Measurements from ENCODE around the gene UBR7. TPM values are rescaled to one million over a fixed set of nuclear protein-coding genes. Genes with fewer than 3 reads are reported as not detected.
"Not testable (repeated sequence)": the region's sequence is repeated elsewhere in the genome, so short reads cannot be mapped to it uniquely, and the experiment has no call there.

Gene UBR7
- total RNA-seq, 1 experiment from 2014 or later = 23.9 TPM

- H3K9ac ChIP-seq (ENCODE audit: low read length); intact Hi-C loops (cut with micrococcal nuclease); DNase-seq (ENCODE audit: low read depth, low spot score); H3K4me2 ChIP-seq (ENCODE audit: low read length); H3K9me2 ChIP-seq (ENCODE audit: insufficient read depth); H3K4me1 ChIP-seq (ENCODE audit: control insufficient read depth in 1 of 2, insufficient read depth in 2 of 2, low read length in 2 of 2); H3K79me2 ChIP-seq (ENCODE audit: insufficient read depth, low read length); H3K27ac ChIP-seq (ENCODE audit: low read depth, low read length); H3K9me3 ChIP-seq (ENCODE audit: control insufficient read depth in 1 of 2, insufficient read depth in 1 of 2, low read depth in 1 of 2, low read length in 2 of 2); H3K4me3 ChIP-seq (replicated peaks in 1 of 2; ENCODE audit: low read depth in 1 of 2, low read length in 2 of 2); RAD21 ChIA-PET (ENCODE audit: low non-redundant PET in 1 of 2, low total read pairs in 2 of 2, uncharacterized antibody in 2 of 2, unreplicated experiment in 2 of 2); H4K20me1 ChIP-seq (ENCODE audit: insufficient read depth); ATAC-seq; BruUV-seq (replicated peaks); H2AFZ ChIP-seq (ENCODE audit: low read depth, low read length, poor library complexity, severe bottlenecking); H3K36me3 ChIP-seq (ENCODE audit: control insufficient read depth in 1 of 2, insufficient read depth in 2 of 2, low read length in 2 of 2); H3K27me3 ChIP-seq (ENCODE audit: insufficient read depth, low read length): not testable (repeated sequence)
- POLR2A ChIA-PET = interaction anchor here (0.6 to 1.5 kb wide), 3 partner anchors 9 to 467 kb away, joined by 4 to 6 read pairs (median 5); no protein-coding TSS in a partner anchor
- CTCF ChIA-PET = interaction anchor here (1.2 to 1.4 kb wide), 2 partner anchors 8 to 10 kb away, joined by 4 to 5 read pairs; no protein-coding TSS in a partner anchor
Observed at GRCh38 chr14:93169619-93170018, 37.4 kb upstream of the UBR7 start.

- H3K9ac ChIP-seq (ENCODE audit: low read length); H3K9me3 ChIP-seq (ENCODE audit: control insufficient read depth in 1 of 2, insufficient read depth in 1 of 2, low read depth in 1 of 2, low read length in 2 of 2); H4K20me1 ChIP-seq (ENCODE audit: insufficient read depth); H3K4me3 ChIP-seq (replicated peaks in 1 of 2; ENCODE audit: low read depth in 1 of 2, low read length in 2 of 2); H3K36me3 ChIP-seq (ENCODE audit: control insufficient read depth in 1 of 2, insufficient read depth in 2 of 2, low read length in 2 of 2); H2AFZ ChIP-seq (ENCODE audit: low read depth, low read length, poor library complexity, severe bottlenecking); RAD21 ChIA-PET (ENCODE audit: low non-redundant PET in 1 of 2, low total read pairs in 2 of 2, uncharacterized antibody in 2 of 2, unreplicated experiment in 2 of 2); H3K4me2 ChIP-seq (ENCODE audit: low read length); H3K9me2 ChIP-seq (ENCODE audit: insufficient read depth); intact Hi-C loops (cut with micrococcal nuclease); BruUV-seq (replicated peaks); ATAC-seq; DNase-seq (ENCODE audit: low read depth, low spot score); H3K27ac ChIP-seq (ENCODE audit: low read depth, low read length); H3K79me2 ChIP-seq (ENCODE audit: insufficient read depth, low read length); H3K4me1 ChIP-seq (ENCODE audit: control insufficient read depth in 1 of 2, insufficient read depth in 2 of 2, low read length in 2 of 2); H3K27me3 ChIP-seq (ENCODE audit: insufficient read depth, low read length): not testable (repeated sequence)
- ChIA-PET POLR2A (interaction anchor here (1.2 to 1.5 kb wide), 2 partner anchors 9 to 10 kb away, joined by 5 to 6 read pairs; no protein-coding TSS in a partner anchor), CTCF (interaction anchor here (1.2 kb wide), 1 partner anchor 10 kb away, joined by 4 read pairs; no protein-coding TSS in a partner anchor)
Observed at GRCh38 chr14:93170141-93170540, 36.9 kb upstream of the UBR7 start.

- POLR2A ChIA-PET = no interaction called here
- H3K4me1 ChIP-seq (ENCODE audit: control insufficient read depth in 1 of 2, insufficient read depth in 2 of 2, low read length in 2 of 2) = no peaks in the 10 kb centered on the region
- no TSS peak for BruUV-seq (replicated peaks)
- H3K27ac ChIP-seq (ENCODE audit: low read depth, low read length) = no peak overlapping the region
- no peaks in the 10 kb centered on the region for H3K9me2 ChIP-seq (ENCODE audit: insufficient read depth)
- H3K9ac ChIP-seq (ENCODE audit: low read length) = no peak overlapping the region
- no peak for DNase-seq (ENCODE audit: low read depth, low spot score)
- intact Hi-C loops (cut with micrococcal nuclease) = no loop called here
- H3K36me3 ChIP-seq (ENCODE audit: control insufficient read depth in 1 of 2, insufficient read depth in 2 of 2, low read length in 2 of 2) = no peaks in the 10 kb centered on the region
- no peaks in the 10 kb centered on the region for H3K79me2 ChIP-seq (ENCODE audit: insufficient read depth, low read length)
- H3K9me3 ChIP-seq (ENCODE audit: control insufficient read depth in 1 of 2, insufficient read depth in 1 of 2, low read depth in 1 of 2, low read length in 2 of 2) = no peaks in the 10 kb centered on the region
- ATAC-seq = no peak
- no peak overlapping the region for H3K4me2 ChIP-seq (ENCODE audit: low read length)
- no peak overlapping the region for H3K4me3 ChIP-seq (replicated peaks in 1 of 2; ENCODE audit: low read depth in 1 of 2, low read length in 2 of 2)
- H3K27me3 ChIP-seq (ENCODE audit: insufficient read depth, low read length) = no peaks in the 10 kb centered on the region
- H4K20me1 ChIP-seq (ENCODE audit: insufficient read depth) = no peaks in the 10 kb centered on the region
- CTCF ChIA-PET = interaction anchor here (1.5 kb wide), 1 partner anchor 11 kb away, joined by 4 read pairs; no protein-coding TSS in a partner anchor
- RAD21 ChIA-PET (ENCODE audit: low non-redundant PET in 1 of 2, low total read pairs in 2 of 2, uncharacterized antibody in 2 of 2, unreplicated experiment in 2 of 2) = no interaction called here
- H2AFZ ChIP-seq (ENCODE audit: low read depth, low read length, poor library complexity, severe bottlenecking) = no peak overlapping the region
- TF ChIP-seq REST (IDR thresholded peaks at IDR 0.05; ENCODE audit: low read depth) (no peak), FOSL1 (IDR thresholded peaks at IDR 0.05; ENCODE audit: low read depth) (no peak), ELF1 (IDR thresholded peaks at IDR 0.05; ENCODE audit: borderline replicate concordance, low read depth) (no peak), MAX (IDR thresholded peaks at IDR 0.05) (no peak), TCF7L2 (IDR thresholded peaks at IDR 0.05; ENCODE audit: borderline replicate concordance, extremely low read depth, insufficient read depth, insufficient read length) (no peak), YY1 (IDR thresholded peaks at IDR 0.05; ENCODE audit: extremely low read depth, insufficient replicate concordance, low read depth, low read length) (no peak), EGR1 (IDR thresholded peaks at IDR 0.05; ENCODE audit: low read depth) (no peak), POLR2AphosphoS5 (IDR thresholded peaks at IDR 0.05; ENCODE audit: low read depth, low read length) (no peak), RAD21 (IDR thresholded peaks at IDR 0.05; ENCODE audit: low read depth) (no peak), POLR2A (IDR thresholded peaks at IDR 0.05; ENCODE audit: borderline replicate concordance, extremely low read depth, insufficient read depth, insufficient read length) (no peak), SIN3A (IDR thresholded peaks at IDR 0.05; ENCODE audit: low read depth) (no peak)
Observed at GRCh38 chr14:93171376-93171775, 35.7 kb upstream of the UBR7 start.
